Stimulated activated CD8-positive, alpha-beta memory T cell treated with anti-CD3 and anti-CD28 coated beads, Interleukin-2, amount 100 ng/mL, for 48 hours (primary cell): ENCODE results near the gene LCN1.
"Not testable (repeated sequence)": the region's sequence is repeated elsewhere in the genome, so short reads cannot be mapped to it uniquely, and the experiment has no call there.

Experiments
- DNase-seq, 2 donors: peaks; one replicate each; pipeline ENCODE4 v3.0.0-alpha.2; 2020; ENCODE audit warnings: low read depth in 2 of 2

The LCN1 gene

DNA sequence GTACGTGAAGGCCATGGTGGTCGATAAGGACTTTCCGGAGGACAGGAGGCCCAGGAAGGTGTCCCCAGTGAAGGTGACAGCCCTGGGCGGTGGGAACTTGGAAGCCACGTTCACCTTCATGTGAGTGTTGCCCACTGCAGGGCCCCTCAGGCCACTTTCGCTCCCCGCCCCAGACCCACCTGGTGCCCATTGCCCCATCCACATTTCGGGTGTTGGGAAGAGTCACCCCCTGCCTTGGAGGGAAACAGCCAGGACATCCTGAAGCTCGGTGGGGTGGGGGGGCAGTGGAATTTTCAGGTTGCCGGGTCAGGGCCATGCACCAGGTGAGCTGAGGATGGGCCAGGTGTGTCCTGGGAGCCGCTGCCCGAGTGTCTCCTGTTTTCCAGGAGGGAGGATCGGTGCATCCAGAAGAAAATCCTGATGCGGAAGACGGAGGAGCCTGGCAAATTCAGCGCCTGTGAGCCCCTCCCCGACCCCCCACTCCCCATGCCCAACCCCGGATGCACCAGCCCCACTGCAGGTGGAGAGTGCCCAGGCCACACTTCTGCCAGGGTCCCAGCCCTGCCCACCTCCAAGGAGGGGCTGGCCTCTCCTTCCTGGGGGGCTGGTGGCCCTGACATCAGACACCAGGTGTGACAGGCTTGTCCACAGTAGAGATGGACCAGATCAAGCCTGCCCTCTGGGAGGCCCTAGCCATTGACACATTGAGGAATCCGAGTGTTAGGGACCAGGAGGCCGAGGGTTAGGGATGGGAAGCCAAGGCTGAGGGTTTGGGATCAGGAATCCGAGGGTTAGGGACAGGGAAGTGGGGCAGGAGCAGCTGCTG lies 25.8 kb downstream of the LCN1 start:
- DNase-seq = not testable (repeated sequence)

DNA sequence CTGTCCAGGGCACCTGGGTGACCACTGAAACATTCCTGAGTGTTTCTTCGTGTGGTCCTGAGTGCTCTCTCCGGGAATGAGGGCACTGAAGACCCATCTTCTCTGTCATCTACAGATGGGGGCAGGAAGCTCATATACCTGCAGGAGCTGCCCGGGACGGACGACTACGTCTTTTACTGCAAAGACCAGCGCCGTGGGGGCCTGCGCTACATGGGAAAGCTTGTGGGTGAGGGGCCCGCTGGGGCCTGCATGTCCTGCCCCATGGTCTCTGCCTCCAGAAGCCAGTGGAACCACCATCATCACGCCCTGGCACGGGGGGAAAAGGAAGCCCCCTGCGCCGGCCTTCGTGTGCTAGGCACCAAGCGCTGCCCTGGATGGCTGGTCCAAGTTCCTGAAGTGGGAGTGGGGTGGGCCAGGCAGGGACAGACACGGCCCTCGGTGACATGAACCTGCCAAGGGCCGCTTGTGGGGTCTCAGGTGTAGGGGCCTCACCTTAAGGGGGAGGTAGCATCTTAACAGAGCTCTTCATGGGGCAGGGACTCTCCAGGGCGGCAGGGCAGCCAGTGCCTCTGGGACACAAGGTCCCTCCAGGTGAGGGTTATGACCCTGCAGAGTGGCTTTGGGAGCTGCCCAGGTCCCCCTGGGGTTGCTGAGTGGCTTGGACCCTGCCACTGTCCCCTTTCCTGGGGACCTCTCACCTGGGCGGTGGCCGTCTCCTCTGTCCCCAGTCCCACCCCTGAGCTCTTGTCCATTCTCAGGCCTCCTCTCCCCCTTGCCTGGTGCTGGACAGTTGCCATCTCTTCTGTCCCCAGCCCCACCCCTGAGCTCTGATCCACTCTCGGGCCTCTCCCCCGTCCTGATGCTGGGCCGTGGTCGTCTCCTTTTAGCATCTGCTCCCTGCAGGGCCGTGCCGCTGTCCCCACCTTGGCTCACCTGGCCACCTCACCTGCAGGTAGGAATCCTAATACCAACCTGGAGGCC lies 26.8 kb downstream of the LCN1 start:
- DNase-seq = no peak

DNA sequence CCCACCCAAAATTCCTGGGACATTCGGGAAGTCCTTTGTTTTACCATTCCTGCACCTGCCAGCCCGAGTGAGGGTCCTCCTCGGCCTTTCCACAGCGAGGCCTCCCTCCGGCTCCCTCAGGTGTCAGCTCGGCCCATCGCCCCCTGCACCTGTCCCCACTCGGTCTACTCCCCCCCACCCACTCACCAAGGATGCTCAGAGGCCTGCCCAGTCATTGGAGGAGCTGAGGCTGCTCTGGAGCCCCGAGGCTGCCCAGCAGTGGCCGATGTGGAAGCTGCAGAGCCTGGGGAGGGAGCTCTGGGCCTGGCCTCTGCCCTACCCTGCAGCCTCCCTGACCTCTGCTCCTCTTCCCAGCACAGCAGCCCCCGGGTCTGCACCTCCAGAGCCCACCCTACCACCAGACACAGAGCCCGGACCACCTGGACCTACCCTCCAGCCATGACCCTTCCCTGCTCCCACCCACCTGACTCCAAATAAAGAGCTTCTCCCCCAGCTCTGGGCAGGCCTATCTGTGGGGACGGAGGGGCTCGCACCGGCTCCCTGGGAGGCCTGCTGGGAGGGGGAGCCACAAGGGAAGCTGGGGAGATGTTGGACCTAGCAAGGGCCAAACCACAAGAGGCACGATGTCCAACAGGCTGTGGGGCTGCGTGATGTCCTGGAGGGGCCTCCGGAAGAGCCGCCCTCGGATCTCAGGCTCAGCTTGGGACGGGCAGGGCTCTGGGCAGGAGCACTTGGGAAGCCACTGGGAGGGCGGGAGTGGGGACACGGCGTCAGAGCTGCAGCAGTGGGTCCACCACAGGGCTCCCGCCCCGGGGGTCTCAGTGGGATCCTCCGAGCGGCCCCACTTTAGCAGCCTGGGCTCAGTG lies 28.5 kb downstream of the LCN1 start:
- not testable (repeated sequence) for DNase-seq

DNA sequence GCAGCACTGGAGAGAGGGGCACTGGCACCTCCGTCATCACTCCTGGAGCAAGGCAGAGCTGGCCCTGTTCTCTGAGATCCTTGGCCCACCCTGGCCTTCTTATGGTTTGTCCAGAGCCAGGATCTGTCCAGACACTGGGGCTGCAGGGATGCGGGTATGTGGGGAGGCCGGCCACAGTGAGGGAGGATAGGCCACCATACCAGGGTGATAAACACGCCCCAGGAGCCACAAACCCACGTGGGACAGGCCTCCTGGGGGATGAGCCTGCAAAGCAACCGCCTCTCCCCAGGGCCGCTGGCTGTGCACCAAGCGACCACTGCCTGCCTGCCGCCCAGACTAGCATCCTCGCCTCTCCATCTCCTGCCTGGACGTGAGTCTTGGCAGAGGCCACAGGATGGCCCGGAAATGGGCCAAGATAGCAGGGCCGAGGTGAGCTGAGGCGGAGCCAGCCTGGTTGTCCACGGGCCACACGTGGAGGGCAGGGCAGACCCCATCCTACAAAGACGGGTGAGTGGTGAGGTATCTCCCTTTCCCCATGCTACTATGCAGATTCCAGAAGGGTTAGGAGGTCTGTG lies 29.2 kb downstream of the LCN1 start:
- no peak for DNase-seq

DNA sequence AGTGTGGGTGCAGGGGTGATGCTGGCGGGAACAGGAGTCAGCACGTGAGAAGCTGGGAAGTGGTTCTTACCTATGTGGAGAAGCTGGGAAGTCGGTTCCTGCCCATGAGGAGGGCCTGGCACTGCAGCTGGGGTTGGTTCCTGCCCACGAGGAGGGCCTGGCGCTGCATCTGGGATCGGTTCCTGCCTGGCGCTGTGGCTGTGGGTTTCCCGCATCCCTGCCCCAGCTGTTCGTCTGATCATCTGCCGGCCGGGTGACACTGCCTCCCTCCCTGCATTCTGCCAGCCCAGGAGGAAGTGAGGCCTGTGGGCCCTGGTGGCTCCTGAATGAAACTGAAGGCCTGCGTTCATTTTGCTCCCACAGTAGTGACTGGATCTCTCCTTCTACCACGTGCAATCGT lies 29.8 kb downstream of the LCN1 start:
- DNase-seq = no peak

DNA sequence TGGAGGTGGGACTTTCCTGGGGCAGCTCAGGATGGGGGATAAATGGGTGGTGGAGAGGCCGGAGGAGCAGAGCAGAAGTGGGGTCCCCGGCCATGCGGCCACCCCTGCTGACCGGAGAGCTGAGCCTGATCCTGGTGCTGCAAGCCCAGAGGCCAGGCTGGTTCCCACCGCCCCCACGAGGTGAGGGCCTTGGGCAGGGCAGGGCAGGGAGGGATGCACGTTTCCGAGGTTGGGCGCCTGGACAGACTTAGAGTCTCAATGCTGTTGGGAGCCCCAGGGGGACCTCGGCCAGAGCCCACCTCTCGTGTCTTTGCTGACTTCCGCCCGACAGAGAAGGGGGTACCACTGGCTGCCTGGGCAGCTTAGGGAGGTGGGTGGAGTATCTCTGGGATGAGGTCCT lies 30.2 kb downstream of the LCN1 start:
- no peak for DNase-seq

DNA sequence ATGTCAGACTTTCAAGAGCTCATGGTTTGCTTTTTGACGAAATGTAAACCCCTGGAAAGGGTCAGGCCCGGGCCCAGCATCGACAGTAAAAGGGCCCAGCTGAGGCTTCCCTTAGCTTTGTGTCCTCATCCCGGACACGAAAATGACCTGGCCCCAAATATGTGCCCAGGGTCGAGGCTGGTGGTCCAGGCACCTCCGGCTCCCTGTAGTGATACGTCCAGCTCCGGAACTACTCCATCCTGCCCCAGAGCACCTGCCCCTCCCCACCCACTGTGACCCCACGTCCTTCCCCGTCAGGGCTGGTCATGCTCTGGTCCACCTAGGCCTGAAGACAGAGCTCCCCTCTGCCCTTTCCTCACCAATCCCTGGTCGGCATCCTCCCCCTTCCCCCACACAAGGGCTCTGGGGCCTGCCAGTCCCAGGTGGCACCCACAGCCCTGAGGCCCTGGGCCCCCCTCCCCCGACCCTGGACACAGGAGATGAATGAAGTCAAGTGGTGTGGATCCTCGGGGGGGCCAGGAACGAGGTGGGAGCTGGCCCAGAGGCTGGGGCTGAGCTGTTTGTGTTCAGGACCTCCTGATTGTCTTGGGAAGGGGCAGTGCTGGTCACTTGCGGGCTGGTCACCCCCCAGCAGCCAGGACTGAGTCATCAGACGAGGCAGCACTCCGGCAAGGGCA lies 30.9 kb downstream of the LCN1 start:
- no peak for DNase-seq

DNA sequence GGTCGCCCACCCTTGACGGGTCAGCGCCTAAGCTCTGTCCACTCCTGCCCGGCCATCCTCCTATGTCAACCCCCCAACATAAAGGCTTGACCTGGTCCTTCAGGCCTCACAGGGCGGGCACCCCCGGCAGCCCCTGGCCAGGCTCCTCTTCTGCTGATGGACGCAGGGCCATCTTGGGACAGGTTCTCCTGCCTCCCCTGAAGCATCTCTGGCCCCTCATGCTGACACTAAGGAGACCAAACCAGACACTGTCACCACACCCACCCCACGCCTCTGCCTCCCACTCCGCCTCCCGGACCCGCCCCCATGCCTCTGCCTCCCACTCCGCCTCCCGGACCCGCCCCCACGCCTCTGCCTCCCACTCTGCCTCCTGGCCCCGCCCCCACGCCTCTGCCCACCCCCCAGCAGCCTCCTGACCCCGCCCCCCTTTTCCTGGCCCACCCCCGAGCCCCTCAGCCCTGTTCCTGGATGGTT lies 31.5 kb downstream of the LCN1 start:
- DNase-seq = no peak

DNA sequence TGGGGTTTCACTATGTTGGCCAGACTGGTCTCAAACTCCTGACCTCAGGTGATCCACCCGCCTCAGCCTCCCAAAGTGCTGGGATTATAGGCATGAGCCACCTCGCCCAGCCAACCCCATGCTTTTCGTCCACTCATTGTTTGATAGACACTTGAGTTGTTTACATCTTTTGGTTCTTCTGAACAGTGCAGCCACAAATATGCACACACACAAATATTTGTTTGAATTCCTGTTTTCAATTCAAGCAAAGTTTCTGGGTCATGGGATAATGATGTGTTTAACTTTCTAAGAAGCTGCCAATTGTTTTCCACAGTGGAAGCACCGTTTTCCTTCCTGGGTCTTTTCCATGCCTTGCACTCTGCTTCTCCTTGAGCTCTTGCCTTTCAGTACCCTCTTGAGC lies 33.5 kb downstream of the LCN1 start:
- DNase-seq = no peak

DNA sequence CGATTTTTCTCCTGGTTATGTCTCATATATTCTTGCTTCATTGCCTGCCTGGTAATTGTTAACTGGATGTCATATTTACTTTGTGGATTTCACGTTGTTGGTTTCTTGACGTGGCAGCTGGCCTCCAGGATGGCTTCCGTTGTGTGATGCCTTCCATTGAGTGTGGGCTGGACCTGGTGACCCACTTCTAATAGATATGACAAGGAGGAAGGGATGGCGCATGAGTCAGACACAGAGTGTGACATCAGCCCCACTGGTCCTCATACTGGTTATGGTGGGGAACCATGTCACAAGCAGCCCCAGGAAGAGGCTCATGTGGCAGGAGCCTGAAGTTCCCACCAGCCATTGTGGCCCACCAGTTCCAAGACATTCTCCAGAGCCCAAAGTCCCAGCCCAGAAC lies 34.0 kb downstream of the LCN1 start:
- DNase-seq = no peak

DNA sequence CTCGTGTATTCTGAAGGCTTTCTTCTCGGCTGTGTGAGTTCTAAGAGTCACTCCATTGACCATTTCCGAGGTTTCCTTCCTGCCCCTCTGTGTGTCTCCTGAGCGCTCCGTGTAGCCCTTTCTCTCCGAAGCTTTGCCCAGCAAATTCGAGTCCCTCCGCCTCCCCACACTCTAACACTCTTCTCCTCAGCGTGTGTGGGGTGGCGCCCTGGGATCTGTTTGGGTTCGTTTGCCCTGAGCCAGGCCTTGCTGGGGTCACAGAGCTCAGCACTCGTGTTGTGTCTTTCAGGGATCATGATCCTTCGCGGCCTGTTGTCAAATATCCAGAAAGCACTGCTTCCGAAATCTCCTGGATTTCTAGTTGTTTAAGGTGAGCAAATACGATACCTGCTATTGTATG lies 34.7 kb downstream of the LCN1 start:
- DNase-seq = no peak

DNA sequence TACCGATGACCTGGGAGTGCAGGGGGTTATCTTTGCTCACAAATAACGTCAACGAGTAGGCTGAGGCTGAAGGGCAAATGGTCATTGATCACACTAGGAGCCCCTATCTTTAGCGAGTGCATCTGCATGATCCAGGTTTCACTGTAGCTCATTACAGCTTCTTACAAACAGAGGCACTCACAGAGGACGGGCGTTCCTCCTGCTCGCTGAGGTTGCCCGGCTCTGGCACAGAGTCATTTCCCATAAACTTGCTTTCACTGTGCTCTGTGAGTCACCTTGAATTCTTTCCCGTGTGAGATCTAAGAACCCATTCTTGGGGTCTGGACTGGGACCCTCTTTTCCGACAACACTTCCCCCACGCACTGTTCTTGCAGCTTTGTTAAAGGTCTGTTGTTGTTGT lies 38.4 kb downstream of the LCN1 start:
- DNase-seq = no peak

DNA sequence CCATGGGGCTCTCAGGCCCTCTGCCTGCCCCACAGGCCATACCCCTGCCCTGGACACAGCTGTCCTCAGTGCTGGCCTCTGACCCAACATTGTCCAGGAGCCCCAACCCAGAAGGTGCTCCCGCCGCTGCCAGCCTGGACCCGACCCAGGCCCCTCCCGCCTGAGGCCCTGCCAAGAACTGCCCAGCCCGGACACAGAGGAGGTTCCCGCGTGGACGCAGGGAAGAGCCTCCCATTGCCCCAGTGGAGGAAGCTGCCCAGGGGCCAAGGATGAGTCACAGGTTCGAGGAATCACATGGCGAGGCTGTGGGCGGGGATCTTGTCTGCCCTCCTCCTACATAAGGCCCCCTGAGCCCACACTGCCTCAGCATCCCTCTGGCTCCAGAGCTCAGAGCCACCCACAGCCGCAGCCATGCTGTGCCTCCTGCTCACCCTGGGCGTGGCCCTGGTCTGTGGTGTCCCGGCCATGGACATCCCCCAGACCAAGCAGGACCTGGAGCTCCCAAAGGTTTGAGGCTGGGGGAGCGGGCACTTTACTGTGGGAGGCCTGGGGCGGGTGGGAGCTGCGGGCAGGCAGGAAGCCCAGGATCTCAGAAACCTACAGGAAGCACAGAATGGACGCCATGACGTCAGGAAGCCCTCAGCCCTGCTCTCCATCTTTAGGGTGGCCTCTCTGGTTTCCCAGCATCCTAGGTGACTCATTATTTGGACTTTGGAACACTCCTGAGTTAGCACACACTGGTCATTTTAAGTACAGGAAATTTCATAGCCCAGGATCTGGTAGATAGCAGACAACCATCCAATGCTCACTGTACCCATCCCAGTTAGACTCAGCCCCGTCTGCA lies 40.4 kb downstream of the LCN1 start, which contains the start of gene PAEP:
Gene PAEP, plus strand, starts transcription at position 366 of the 844 bp plus-strand sequence.
- DNase-seq = no peak

DNA sequence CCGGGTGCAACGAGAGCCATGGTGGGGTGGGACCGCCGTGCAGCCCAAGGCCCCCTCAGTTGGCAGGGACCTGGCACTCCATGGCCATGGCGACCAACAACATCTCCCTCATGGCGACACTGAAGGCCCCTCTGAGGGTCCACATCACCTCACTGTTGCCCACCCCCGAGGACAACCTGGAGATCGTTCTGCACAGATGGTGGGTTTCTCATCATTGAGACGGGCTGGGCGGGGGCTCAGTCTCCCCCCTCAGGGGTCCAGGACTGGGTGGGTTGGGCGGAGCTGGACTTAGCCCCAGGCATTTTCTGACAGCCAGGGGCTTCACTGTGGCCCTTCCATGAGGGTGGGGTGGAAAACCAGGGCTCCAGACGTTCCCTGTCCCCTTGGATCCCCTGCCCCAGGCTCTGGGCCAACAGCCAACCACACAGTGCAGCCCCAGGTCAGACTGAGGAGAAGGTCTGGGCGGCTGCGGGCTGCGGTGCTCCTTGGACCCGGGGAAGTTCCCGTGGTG lies 41.0 kb downstream of the LCN1 start:
- no peak for DNase-seq

DNA sequence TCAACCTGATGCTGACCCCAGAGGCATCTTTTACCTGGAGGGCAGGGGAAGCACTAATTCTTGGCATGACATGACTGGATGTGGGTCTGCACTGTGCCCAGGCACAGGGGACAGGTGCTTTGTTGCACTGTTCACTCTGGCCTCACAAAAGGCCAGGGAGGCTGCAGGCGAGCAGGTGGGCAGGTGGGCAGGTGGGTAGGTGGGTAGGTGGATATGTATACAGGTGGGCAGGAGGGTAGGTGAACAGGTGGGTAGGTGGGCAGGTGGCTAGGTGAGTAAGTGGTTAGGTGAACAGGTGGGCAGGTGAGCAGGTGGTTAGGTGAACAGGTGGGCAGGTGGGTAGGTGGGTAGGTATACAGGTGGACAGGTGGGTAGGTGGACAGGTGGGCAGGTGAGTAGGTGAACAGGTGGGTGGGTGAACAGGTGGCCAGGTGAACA lies 41.8 kb downstream of the LCN1 start:
- DNase-seq = no peak

DNA sequence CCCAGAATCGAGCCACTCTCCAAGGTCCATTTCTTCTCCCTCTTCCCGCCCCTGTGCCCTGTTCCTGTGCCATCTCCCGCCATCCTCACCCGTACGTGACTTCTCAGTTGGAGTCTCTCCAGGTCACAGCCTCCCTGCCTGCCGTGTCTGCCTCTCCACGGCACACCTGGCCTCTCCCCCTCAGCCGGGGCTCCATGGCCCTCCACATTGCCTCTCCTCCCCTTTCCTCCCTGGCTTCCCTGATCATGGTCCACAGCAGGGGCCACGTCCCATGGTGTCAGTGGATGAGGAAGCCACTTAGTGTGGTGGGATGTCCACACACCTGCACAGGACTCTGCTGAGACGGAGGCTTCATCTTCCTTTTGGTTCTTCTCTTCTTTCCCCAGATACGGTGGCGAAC lies 42.6 kb downstream of the LCN1 start:
- no peak for DNase-seq

DNA sequence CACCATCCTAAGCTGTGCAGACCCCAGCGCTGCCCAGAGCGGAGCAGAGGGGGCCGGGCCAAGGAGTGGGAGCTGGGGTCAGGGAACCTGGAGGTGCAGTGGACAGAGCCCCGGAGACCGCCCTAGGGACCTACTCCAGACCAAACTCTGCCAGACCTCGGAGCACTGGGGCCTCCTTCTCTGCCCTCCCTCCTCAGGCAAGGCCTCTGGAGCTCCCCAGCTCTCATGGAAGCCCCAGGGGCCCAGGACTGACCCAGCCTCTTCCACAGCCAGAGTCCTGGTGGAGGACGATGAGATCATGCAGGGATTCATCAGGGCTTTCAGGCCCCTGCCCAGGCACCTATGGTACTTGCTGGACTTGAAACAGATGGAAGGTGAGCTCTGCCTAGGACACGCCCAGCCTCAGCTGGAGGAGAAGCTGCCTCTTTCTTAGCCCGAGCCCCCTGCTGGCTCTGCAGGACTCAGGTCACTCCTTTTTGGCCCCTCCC lies 43.9 kb downstream of the LCN1 start:
- no peak for DNase-seq

DNA sequence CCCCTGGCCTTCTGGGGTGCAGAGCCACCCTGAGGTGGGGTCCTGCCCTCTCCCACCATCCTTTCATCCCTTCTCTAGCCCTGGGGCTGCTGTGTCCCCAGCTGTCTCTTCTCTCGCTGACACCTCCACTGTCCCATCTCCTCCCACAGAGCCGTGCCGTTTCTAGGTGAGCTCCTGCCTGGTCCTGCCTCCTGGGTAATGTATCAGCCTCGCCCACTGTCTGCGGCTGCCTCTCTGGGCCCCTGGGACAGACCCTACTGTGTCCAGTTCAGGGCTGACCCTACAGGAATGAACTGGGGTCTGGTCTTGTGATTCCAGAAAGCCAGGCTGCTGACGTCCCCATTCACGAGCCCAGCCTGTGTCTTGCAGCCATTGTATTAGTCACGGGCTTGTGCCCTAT lies 44.4 kb downstream of the LCN1 start:
- DNase-seq = no peak

DNA sequence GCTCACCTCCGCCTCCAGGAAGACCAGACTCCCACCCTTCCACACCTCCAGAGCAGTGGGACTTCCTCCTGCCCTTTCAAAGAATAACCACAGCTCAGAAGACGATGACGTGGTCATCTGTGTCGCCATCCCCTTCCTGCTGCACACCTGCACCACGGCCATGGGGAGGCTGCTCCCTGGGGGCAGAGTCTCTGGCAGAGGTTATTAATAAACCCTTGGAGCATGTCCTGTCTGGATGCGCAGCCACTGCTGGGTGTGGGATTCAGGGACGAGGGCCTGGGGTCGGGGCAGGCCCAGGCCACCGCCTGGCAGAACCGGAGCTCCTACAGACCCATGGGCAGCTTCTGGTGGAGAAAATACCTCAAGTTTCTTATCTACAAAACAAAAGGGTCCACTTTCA lies 45.3 kb downstream of the LCN1 start:
- no peak for DNase-seq
